Hepatocyte (in vitro differentiated cells): ENCODE data around the gene BRSK1.

Experiments used
- CTCF ChIP-seq: fragments of 200-600 bp; sonication (generic); IDR thresholded peaks from 2 replicates; pipeline ENCODE4 v1.5.1; 2016; ENCODE audit warnings: antibody characterized with exemption, mild to moderate bottlenecking; ENCODE audit not compliant: poor library complexity
- EZH2phosphoT487 ChIP-seq: fragments of 200-600 bp; sonication (generic); IDR thresholded peaks from one replicate; pipeline ENCODE4 v1.6.1; 2018; ENCODE audit warnings: antibody characterized with exemption, mild to moderate bottlenecking, low read depth, moderate library complexity; ENCODE audit not compliant: unreplicated experiment, severe bottlenecking

DNA sequence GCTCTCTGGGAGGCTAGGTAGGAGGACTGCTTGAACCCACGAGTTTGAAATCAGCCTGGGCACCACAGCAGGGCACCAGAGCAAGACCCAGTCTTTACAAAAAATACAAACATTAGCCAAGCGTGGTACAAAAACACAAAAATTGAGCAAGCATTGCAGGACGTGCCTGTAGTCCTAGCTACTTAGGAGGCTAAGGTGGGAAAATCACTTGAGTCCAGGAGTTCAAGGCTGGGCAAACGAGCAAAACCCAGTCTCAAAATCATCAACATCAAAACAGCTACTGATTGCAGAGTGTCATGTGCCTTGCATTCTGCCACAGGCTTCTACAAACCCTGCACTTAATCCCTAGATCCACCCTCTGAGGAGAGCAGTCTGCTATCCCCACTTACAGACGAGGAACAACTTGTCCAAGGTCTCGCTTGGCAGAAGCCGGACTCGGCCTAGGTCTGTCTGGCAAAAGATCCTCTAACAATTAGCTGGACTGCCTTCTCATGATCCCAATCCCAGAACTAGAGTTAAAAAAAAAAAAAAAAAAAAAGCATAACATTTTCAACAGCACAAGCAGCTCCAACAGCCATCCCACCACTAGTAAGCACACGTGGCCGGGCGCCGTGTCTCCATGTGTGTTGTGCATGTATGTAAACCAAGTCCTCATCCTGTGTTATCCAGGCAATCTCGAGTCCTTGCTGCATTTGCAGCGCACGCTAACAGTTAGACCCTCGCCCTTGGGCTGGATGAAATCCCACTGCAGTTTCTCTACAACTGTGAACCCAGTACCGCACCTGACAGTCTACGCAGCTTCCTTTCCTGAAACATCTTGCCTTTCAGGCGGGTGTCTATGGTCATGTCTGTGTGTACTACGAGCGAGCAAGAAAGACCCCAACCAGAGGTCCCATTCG lies 27.0 kb upstream of the BRSK1 start:
- TF ChIP-seq CTCF (no peak), EZH2phosphoT487 (no peak)
